ENCODE measurements around the gene ETS1.

The ETS1 gene

DNA sequence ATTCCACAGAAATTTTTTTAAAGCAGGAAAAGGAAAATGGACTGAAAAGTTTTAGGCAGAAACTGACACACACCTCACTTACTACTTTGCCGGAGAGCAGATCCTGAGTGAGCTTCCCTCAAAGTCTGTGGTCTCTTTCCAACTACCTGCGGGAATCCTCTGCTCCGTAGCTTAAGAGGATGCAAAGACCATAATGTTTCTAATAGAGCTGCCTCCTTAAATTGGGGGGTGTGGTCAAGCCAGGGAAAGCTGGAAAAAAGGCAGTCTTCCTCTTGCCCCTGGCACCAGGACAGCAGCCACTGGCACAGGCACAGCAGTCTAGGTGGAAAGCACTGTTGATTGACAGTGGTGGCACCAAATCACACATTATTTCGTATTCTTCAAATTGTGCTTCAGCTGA is at the start of gene ETS1:
Gene ETS1, minus strand, starts transcription at position 144 of the 400 bp plus-strand sequence. CDS start 14,428 bp downstream, outside the sequence.
- DNase-seq (ENCODE audit: low spot score), result no peak

DNA sequence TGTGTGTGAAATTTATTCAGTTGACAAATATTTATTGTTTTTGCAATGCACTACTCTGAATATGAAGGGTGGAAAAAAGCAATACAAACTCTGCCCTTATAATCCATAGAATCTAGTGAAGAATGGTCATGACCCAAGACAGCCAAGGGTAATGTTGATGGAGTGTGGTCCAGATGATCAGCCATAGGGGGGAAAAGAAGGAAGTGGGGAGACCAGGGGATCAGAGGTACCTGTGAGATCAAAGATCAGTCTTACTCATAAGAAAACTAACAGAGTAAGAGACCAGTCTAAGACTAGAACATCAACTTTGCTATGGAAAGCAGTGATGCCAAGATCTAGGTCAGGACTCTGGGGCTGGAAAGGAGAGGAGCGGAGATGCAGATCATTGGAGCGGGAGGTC is 47.0 kb upstream of the ETS1 start:
- DNase-seq (ENCODE audit: low spot score), result no peak

- DNase-seq (ENCODE audit: low spot score), result no peak
These were observed 46.1 kb upstream of the ETS1 start for GRCh38 chr11:128633384-128633965.

DNA sequence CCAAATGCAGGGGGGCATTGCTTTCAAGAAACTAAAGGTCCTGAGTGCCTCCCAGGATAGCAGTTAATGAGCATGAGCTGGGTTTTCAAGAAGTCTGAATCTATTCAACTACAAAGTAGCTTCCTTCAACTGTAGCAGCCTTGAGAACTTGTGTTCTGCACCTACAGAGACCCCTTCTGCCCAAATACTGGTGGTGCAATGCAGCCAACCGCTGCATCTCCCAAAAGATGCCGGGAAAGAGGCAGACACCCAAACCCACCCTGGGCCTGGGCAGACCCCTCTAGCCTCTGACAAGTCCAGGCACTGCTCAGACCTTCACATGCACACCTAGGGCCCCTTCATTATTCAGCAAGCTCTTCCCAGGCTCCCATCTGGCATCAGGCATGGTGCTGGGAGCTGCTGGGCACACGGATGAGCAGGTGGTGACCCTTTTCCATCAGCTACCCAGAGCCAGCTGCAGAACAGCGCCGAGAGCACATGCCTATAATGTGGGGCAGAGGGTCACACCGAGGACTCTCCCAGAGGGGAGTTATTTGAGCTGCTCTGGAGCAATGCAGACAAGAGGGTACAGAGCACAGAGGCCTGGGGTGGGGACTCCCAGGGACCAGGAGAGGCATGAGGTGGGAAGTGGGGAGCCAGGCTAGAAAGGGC is 44.9 kb upstream of the ETS1 start:
- no peak for DNase-seq (ENCODE audit: low spot score)

GRCh38 chr11:128630367-128631230 is 43.2 kb upstream of the ETS1 start:
- DNase-seq (ENCODE audit: low spot score), result no peak

GRCh38 chr11:128629516-128630106 is 42.3 kb upstream of the ETS1 start:
- no peak for DNase-seq (ENCODE audit: low spot score)

GRCh38 chr11:128628686-128629085 is 41.3 kb upstream of the ETS1 start:
- no peak for DNase-seq (ENCODE audit: low spot score)

- no peak for DNase-seq (ENCODE audit: low spot score)
These were observed 40.9 kb upstream of the ETS1 start for GRCh38 chr11:128628325-128628673.

DNA sequence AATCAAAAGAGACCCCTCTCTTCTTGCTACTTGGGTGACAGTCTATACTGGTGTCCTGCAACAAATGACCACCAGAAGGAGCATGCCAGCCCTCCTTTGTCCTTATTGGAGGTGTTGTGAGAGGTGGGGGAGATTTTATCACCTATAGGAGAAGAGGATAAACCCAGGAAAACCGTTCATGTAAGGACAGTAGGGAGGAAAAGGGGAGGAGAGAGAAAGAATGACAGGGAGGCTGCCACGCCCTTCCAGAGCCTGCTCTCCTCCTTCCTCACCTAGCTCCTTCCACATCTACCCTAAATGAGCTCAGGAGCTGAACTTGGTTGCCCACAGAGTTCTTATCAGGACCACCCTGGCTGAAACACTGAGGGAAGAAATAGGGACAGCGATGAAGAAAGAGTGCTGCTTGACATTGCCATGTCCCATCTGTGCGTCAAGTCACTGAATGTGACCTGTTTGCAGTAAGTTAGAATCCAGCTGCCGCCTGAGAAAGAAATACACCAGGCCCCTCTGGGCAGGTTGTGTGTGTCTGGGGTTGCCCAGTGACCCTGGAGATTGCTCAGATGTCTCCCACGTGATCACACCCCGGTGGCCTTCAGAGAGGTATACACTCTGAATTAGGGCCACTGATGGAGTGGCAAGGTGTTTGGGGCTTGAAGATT is 40.4 kb upstream of the ETS1 start:
- no peak for DNase-seq (ENCODE audit: low spot score)

DNA sequence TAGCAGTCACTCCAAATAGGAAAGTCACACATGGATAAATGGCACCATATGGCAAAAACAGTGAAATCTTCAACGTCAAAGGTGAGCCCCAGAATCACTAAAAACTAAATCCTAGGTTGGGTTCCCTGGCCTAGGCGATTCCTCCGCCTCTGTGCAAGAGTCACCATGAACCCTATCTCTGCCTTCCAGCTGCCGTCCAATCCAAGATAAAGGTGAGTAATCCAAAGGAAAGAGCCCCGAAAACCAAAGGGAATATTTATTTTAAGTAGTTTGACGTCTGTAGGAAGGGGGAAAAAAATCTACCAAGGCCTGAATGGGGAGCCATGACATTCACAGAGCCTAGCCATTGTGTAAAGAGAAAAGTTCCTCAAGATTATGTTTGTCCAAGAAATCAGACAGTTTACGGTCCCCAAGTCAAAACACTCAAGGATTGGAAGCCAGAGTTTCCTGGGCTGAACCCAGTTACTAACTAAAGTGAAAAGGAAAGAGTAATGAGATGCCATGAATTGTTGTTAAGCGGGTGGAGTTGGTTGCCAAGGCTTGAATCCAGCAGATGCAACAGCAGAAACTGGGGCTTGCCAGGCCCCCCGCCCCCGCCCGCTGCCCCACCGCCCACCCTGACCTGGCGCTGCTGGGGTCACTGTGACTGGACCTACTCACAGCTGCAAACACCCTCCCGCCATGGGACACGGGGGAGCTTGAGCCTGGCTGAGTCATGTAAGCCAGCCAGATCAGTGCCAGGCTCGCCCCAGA is 39.7 kb upstream of the ETS1 start:
- DNase-seq (ENCODE audit: low spot score), result no peak

DNA sequence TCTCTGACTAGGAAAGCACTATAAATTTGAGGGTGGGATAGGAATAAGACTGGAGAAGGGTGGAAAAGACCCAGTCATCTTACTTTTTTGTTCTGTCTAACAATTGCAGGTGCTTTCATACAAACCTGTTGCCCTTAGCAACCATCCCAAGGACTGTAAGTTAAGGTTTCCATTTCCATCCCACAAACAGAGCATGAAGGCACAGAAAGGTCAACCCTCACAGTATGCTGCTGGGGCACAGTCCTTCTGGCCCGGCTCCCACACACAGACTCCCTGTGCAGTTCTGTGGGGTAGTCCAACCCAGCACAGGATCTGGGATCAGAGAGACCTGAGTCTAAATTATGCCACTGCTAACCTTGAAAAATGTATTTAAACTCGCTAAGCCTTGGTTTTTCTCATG is 38.4 kb upstream of the ETS1 start:
- no peak for DNase-seq (ENCODE audit: low spot score)

DNA sequence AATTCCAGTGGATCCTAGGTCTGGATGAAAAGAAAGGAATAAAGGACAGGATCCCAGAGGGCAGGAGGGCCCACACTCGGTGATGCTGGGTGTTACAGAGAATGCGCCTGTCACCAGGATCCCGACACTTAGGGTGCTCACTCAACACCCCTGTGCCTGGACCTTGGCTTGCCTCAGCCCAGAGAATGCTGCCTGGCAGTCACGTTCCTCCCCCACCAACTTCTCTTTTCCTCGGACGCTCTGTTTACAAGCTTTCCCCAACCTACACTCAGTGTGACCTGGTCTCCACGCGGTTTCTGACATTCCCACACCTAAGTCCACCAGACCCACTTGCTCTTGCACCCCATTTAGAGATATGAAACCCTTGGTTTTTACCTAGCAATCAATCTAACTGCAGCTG is 38.0 kb upstream of the ETS1 start:
- DNase-seq (ENCODE audit: low spot score), result no peak

DNA sequence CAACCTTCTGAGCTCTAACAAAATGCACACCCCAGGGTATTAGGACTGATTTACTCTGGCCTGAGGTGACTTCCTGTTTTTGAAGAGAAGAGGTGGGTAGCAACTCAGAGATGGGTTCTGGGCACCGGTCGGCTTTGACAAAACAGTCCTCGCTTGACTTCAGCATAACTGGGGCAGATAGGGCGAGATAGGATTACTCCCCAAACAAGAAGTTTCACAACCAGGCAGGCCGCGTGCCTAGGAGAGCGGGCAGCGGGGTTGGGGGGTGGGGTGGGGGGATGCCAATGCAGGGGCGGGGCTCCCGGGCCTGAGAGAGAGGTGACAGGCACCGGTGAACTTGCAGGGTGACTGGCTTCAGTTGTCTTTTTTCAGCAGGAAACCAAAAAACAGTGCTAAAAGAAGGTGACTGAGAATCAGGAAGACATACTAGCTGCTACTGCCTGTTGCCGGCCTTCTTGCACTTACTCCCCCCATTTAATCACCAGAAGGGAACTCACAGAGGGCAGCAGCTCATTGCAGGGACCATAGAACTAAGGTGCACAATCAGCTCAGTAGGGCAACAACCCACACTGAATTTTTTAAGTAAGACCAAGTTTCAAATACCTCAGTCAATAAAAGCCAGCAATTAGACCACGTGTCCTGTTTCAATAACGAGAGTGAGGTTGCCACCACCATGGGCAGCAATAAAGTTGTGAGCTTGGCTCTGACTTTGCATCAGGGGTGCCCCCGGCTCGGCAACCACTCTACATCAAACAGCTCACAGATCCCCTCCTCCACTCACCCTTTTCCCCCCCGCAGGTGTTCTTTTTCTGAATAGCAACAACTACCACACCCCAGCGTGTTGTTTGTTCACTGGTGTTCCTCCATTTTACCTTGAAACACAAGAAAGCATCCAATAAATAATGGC is 37.2 kb upstream of the ETS1 start:
- DNase-seq (ENCODE audit: low spot score), result no peak

DNA sequence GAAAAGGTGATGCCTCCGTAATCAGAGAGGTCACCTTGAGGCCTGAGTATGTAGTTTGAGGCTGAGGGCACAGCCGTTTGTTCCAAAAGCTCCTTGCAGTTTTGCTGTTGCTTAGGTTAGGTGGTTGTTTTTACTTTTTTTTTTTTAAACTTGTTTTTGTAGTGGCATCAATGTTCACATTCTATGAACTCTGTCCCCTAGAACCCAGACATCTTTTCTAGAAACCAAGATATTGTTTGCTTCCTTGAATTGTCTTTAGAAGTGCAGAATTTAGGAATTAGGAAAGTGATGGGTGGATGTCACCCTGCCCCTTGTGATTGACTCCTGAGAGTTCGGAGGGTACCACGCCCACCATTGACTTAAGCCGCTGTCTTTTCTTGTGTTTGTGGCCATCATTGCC is 35.7 kb upstream of the ETS1 start:
- DNase-seq (ENCODE audit: low spot score), result no peak

GRCh38 chr11:128621601-128622501 is 34.5 kb upstream of the ETS1 start:
- no peak for DNase-seq (ENCODE audit: low spot score)

DNA sequence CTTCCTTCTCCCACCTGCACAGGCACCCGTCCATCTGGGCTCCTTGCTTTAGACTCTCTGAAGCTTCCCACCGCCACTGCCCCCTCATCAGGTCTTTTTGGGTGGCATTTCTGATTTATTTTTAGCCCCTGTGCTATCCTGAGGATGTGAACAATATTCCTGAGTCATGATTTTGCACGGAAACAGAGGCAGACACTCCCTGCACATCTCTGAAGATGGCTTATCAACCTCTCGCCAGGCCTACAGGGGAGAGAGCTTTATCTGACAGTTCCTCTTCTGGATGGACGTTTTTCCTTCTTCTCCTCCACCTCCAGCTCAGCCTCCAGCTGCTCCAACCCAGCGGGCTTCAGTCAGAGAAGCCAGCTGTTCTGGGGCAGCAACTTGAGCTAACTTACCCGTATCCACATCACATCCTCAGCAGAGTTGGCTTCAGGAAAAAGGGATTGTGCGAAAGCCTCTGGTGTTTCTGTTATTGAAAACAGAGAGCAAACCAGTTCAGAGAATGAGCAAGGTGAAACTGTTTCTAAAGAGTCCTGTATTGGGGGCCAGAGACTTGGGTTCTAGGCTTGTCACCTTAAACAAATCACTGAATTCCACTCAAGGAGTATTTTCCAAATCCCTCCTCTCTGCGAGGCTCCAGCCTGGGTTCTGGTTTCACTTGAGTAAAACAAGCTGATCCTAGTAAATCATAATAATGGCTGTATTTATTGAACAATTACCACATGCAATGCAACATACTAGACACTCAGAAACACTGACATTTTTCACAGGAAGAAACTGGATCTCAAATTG is 33.1 kb upstream of the ETS1 start:
- no peak for DNase-seq (ENCODE audit: low spot score)

GRCh38 chr11:128619540-128620308 is 32.4 kb upstream of the ETS1 start:
- no peak for DNase-seq (ENCODE audit: low spot score)

- no peak for DNase-seq (ENCODE audit: low spot score)
These were observed 31.6 kb upstream of the ETS1 start for GRCh38 chr11:128619007-128619406.
